ENCODE measurements around the gene TMEM238.

The TMEM238 gene

GRCh38 chr19:55387736-55388497, 3.8 kb upstream of the TMEM238 start:
- no peak for DNase-seq (ENCODE audit: low read depth, low spot score)
- no CpG with 5 or more reads among the region's 24 CpGs for WGBS (ENCODE audit: insufficient coverage, insufficient read length)
- H3K36me3 ChIP-seq (ENCODE audit: control insufficient read depth, insufficient read depth, low read length) = peaks cover 26% of the 10 kb centered on the region
- no peak overlapping the region for H3K27ac ChIP-seq (ENCODE audit: low read length)
- no peak overlapping the region for H3K4me3 ChIP-seq (ENCODE audit: low read length)
- no peaks in the 10 kb centered on the region for H3K27me3 ChIP-seq (ENCODE audit: control insufficient read depth, insufficient read depth, low read length)
- peaks cover 11% of the 10 kb centered on the region for H3K4me1 ChIP-seq (ENCODE audit: control insufficient read depth, insufficient read depth, low read length)
- H3K9me3 ChIP-seq (ENCODE audit: control insufficient read depth, insufficient read depth, low read length) = no peaks in the 10 kb centered on the region

DNA sequence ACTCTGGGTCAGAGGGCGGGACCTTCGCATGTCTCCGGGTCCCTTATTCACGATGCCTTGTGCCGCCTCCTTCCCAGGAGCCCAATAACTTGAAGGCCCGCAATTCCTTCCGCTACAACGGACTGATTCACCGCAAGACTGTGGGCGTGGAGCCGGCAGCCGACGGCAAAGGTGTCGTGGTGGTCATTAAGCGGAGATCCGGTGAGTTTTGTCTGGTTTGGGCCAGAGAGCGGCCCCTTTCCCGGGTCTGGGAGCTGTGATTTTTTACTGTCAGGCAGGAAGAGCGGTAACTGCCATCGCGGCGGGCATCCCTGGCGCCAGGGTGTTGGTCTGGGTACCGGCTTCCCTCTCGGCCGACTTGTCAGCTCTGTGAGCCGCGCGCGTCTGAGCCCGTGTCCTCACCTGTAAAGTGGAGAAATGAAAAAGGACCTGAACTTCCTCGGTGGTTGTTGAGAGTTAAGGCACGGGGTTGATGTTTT, 2.4 kb upstream of the TMEM238 start:
- Histone ChIP-seq H3K27me3 (ENCODE audit: control insufficient read depth, insufficient read depth, low read length) (no peaks in the 10 kb centered on the region), H3K9me3 (ENCODE audit: control insufficient read depth, insufficient read depth, low read length) (no peaks in the 10 kb centered on the region), H3K4me3 (ENCODE audit: low read length) (peak overlapping the region; percentile 82), H3K27ac (ENCODE audit: low read length) (no peak overlapping the region), H3K36me3 (ENCODE audit: control insufficient read depth, insufficient read depth, low read length) (peaks cover 26% of the 10 kb centered on the region), H3K4me1 (ENCODE audit: control insufficient read depth, insufficient read depth, low read length) (peaks cover 9% of the 10 kb centered on the region)
- no CpG with 5 or more reads among the region's 33 CpGs for WGBS (ENCODE audit: insufficient coverage, insufficient read length)
- DNase-seq (ENCODE audit: low read depth, low spot score) = no peak

DNA sequence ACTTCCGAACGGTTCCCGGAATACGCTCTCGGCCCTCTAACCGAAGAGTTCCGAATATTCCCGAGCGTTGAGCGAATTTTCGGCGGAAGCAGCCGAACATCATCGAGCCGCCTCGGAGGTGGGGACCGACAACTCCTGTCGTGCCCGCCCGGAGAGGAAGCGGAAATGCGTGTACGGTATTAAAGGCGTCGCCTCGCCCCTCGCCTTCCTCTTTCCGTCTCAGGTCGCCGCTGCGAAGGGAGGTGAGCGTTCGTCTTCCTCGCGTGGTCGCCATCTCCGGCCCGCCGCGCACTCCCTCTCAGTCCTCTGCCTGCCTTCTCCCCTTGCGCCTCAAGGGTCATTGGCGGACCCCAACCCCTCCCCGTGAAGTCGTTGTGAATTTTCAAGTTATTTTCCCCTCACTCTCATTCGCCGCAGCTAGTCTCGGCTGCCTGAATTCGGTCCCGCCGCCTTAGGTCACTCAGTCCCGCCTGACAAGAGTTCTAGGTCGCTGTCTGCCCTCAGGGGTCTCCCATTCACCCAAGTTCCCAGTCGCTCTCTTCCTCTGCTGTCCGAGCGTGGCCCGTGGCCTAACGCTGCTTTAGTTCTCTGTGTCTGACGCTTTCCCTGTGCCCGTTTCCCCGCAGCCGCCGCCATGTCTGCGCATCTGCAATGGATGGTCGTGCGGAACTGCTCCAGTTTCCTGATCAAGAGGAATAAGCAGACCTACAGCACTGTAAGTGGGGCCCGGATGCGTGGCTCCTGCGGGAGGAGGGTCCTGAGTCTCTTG, 1.8 kb upstream of the TMEM238 start, which contains the start of gene RPL28:
RPL28 (plus strand) TSS at position 209 of the 769 bp plus-strand sequence; CDS start at position 635, 426 bp downstream.
- Histone ChIP-seq H3K36me3 (ENCODE audit: control insufficient read depth, insufficient read depth, low read length) (peaks cover 26% of the 10 kb centered on the region), H3K4me3 (ENCODE audit: low read length) (peak within 1 kb of the TSS; percentile 82), H3K9me3 (ENCODE audit: control insufficient read depth, insufficient read depth, low read length) (no peaks in the 10 kb centered on the region), H3K4me1 (ENCODE audit: control insufficient read depth, insufficient read depth, low read length) (peaks cover 9% of the 10 kb centered on the region), H3K27me3 (ENCODE audit: control insufficient read depth, insufficient read depth, low read length) (no peaks in the 10 kb centered on the region), H3K27ac (ENCODE audit: low read length) (no peak within 1 kb of the TSS)
- WGBS (ENCODE audit: insufficient coverage, insufficient read length) = no CpG with 5 or more reads among the region's 68 CpGs
- peak; percentile 93 for DNase-seq (ENCODE audit: low read depth, low spot score)

- Histone ChIP-seq H3K4me3 (ENCODE audit: low read length) (peak overlapping the region; percentile 69; the same call in 1 of the 2 replicates), H3K27me3 (ENCODE audit: control insufficient read depth, insufficient read depth, low read length) (no peaks in the 10 kb centered on the region), H3K27ac (ENCODE audit: low read length) (no peak overlapping the region), H3K36me3 (ENCODE audit: control insufficient read depth, insufficient read depth, low read length) (peaks cover 24% of the 10 kb centered on the region), H3K9me3 (ENCODE audit: control insufficient read depth, insufficient read depth, low read length) (no peaks in the 10 kb centered on the region), H3K4me1 (ENCODE audit: control insufficient read depth, insufficient read depth, low read length) (peaks cover 6% of the 10 kb centered on the region)
- no CpG with 5 or more reads among the region's 34 CpGs for WGBS (ENCODE audit: insufficient coverage, insufficient read length)
- DNase-seq (ENCODE audit: low read depth, low spot score) = peak; percentile 82
Observed at GRCh38 chr19:55384920-55385723, 1.0 kb upstream of the TMEM238 start.

GRCh38 chr19:55383279-55384130, 587 bp downstream of the TMEM238 start:
- WGBS (ENCODE audit: insufficient coverage, insufficient read length) = no CpG with 5 or more reads among the region's 88 CpGs
- DNase-seq (ENCODE audit: low read depth, low spot score) = no peak
- Histone ChIP-seq H3K9me3 (ENCODE audit: control insufficient read depth, insufficient read depth, low read length) (no peaks in the 10 kb centered on the region), H3K27ac (ENCODE audit: low read length) (no peak overlapping the region), H3K36me3 (ENCODE audit: control insufficient read depth, insufficient read depth, low read length) (peaks cover 15% of the 10 kb centered on the region), H3K27me3 (ENCODE audit: control insufficient read depth, insufficient read depth, low read length) (no peaks in the 10 kb centered on the region), H3K4me3 (ENCODE audit: low read length) (peak overlapping the region; percentile 69; the same call in 1 of the 2 replicates), H3K4me1 (ENCODE audit: control insufficient read depth, insufficient read depth, low read length) (peaks cover 3% of the 10 kb centered on the region)

DNA sequence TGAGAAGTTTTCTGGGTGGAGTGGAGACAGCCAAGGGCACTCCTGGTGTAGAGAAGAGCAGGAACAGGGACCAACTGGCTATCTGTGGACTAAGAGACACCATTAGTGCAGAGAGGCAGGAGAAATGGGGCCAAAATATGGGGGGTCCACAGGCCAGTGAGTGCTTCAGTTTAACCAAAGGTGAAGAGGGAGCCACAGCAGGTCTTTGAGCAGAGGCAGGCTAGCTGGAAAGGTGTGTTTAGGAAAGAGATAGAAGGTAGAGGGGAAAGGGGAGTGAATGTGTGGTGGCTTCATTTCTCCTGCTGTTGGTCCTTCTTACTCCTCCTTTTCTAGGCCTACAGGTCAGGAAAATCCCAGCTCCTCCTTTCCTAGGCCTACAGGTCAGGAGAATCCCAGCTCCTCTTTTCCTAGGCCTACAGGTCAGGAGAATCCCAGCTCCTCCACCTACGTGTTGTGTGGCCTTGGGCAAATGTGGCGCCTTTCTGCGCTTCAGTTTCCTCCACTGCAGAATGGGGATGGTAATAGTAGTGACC, 1.5 kb downstream of the TMEM238 start:
- no peaks in the 10 kb centered on the region for H3K27me3 ChIP-seq (ENCODE audit: control insufficient read depth, insufficient read depth, low read length)
- DNase-seq (ENCODE audit: low read depth, low spot score) = no peak
- peaks cover under 1% of the 10 kb centered on the region for H3K4me1 ChIP-seq (ENCODE audit: control insufficient read depth, insufficient read depth, low read length)
- no peak overlapping the region for H3K27ac ChIP-seq (ENCODE audit: low read length)
- H3K4me3 ChIP-seq (ENCODE audit: low read length) = no peak overlapping the region
- no CpG with 5 or more reads among the region's 3 CpGs for WGBS (ENCODE audit: insufficient coverage, insufficient read length)
- H3K36me3 ChIP-seq (ENCODE audit: control insufficient read depth, insufficient read depth, low read length) = peaks cover 6% of the 10 kb centered on the region
- H3K9me3 ChIP-seq (ENCODE audit: control insufficient read depth, insufficient read depth, low read length) = no peaks in the 10 kb centered on the region

DNA sequence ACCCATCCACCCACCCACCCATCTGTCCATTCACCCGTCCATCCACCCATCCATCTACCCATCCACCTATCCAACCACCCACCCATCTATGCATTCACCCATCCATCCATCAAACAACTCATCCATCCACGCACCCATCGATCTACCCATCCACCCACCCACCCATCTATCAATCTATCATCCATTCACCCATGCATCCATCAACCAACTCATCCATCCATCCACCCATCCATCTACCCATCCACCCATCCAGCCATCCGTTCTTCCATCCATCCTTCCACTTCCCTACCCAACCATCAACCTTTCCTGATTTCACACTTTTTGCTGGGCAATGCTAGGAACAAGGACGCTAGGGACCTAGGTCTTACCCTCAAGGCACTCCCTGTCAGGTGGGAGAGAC, 2.1 kb downstream of the TMEM238 start:
- Histone ChIP-seq H3K4me1 (ENCODE audit: control insufficient read depth, insufficient read depth, low read length) (peaks cover 3% of the 10 kb centered on the region; the same call in 1 of the 2 replicates), H3K27ac (ENCODE audit: low read length) (no peak overlapping the region), H3K27me3 (ENCODE audit: control insufficient read depth, insufficient read depth, low read length) (no peaks in the 10 kb centered on the region), H3K36me3 (ENCODE audit: control insufficient read depth, insufficient read depth, low read length) (peaks cover under 1% of the 10 kb centered on the region), H3K9me3 (ENCODE audit: control insufficient read depth, insufficient read depth, low read length) (no peaks in the 10 kb centered on the region), H3K4me3 (ENCODE audit: low read length) (no peak overlapping the region)
- WGBS (ENCODE audit: insufficient coverage, insufficient read length) = 100% methylated on average over 3 of the region's 5 CpGs
- no peak for DNase-seq (ENCODE audit: low read depth, low spot score)

- Histone ChIP-seq H3K9me3 (ENCODE audit: control insufficient read depth, insufficient read depth, low read length) (no peaks in the 10 kb centered on the region), H3K27me3 (ENCODE audit: control insufficient read depth, insufficient read depth, low read length) (no peaks in the 10 kb centered on the region), H3K4me1 (ENCODE audit: control insufficient read depth, insufficient read depth, low read length) (peaks cover 7% of the 10 kb centered on the region), H3K36me3 (ENCODE audit: control insufficient read depth, insufficient read depth, low read length) (no peaks in the 10 kb centered on the region), H3K27ac (ENCODE audit: low read length) (no peak overlapping the region), H3K4me3 (ENCODE audit: low read length) (no peak overlapping the region)
- no CpG with 5 or more reads among the region's 11 CpGs for WGBS (ENCODE audit: insufficient coverage, insufficient read length)
- no peak for DNase-seq (ENCODE audit: low read depth, low spot score)
Observed at GRCh38 chr19:55379174-55379573, 4.9 kb downstream of the TMEM238 start.

DNA sequence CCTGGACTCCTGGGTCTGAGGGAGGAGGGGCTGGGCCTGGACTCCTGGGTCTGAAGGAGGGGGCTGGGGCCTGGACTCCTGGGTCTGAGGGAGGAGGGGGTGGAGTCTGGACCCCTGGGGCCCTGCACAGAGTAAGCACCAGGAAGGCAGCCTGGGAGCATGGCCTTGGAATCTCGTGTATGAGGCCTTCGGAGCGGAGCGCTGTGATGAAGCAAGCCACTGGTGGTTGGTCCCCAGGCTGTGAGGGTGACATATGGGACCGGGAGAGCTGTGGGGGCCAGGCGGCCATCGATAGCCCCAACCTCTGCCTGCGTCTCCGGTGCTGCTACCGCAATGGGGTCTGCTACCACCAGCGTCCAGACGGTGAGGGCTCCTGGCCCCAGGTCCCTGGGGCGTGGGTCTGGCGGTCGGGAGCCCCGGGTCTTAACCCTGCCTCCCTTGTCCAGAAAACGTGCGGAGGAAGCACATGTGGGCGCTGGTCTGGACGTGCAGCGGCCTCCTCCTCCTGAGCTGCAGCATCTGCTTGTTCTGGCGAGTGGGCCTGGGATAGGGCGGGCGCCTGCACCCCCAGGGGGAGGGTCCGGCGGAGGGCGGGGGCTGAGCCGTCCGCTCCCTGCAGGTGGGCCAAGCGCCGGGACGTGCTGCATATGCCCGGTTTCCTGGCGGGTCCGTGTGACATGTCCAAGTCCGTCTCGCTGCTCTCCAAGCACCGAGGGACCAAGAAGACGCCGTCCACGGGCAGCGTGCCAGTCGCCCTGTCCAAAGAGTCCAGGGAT, 6.5 kb downstream of the TMEM238 start:
- no peaks in the 10 kb centered on the region for H3K36me3 ChIP-seq (ENCODE audit: control insufficient read depth, insufficient read depth, low read length)
- peak overlapping the region; percentile 4; the same call in 1 of the 2 replicates for H3K4me3 ChIP-seq (ENCODE audit: low read length)
- no peaks in the 10 kb centered on the region for H3K27me3 ChIP-seq (ENCODE audit: control insufficient read depth, insufficient read depth, low read length)
- no peak for DNase-seq (ENCODE audit: low read depth, low spot score)
- WGBS (ENCODE audit: insufficient coverage, insufficient read length) = no CpG with 5 or more reads among the region's 43 CpGs
- H3K27ac ChIP-seq (ENCODE audit: low read length) = no peak overlapping the region
- no peaks in the 10 kb centered on the region for H3K9me3 ChIP-seq (ENCODE audit: control insufficient read depth, insufficient read depth, low read length)
- peaks cover 15% of the 10 kb centered on the region for H3K4me1 ChIP-seq (ENCODE audit: control insufficient read depth, insufficient read depth, low read length)

All from iPS DF 6.9 (cell line).